ENCODE data around the gene TST.

TST gene

GRCh38 chr22:37019309-37020191, at the start of gene TST, which contains the start of gene MPST:
TSS of gene TST (minus strand) at chr22:37019447. CDS start at chr22:37018732, 715 bp downstream.
TSS of gene MPST (plus strand) at chr22:37019742. CDS start at chr22:37019837, 95 bp downstream.
- peak; percentile 82 for DNase-seq (ENCODE audit: low spot score)

GRCh38 chr22:37068859-37069258, 49.6 kb upstream of the TST start:
- no peak for DNase-seq (ENCODE audit: low spot score)

GRCh38 chr22:37067428-37067827, 48.2 kb upstream of the TST start:
- no peak for DNase-seq (ENCODE audit: low spot score)

DNA sequence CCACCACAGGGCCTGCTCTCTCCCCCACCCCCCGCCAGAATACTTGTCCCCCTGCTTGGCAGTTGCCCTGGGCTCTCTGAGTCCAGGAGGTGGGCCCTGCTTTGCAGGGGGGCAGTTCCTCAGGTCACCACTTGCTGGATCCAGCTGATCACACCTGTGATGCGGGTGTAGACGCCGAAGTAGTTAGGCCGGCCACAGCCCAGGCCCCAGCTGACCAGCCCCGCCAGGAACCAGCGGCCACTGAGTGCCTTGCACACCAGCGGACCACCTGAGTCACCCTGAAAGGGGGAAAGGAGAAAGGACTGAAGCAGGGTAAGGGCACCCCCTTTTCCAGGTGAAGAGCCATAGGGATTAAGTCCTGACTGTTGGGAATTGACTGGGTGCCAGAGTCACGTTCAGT, 46.7 kb upstream of the TST start:
- no peak for DNase-seq (ENCODE audit: low spot score)

DNA sequence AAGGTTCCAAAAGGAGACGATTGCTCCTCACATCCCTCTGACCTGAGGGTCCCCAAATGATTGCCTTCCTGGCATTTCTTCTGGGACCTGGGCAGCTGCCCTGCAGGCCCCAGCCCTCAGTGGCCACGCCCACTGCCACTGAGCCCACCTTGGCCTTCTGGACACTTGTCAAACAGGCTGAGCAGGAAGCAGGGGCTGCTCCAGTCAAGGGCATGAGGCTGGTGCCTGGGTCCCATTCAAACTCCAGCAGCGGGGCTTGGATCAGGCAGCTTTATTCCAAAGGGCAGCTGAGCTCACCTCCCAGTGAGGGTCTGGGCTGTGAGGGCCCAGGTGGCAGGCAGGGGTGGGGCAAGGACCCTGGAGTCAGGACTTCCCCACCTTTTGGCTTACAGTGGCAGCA, 45.9 kb upstream of the TST start:
- no peak for DNase-seq (ENCODE audit: low spot score)

- DNase-seq (ENCODE audit: low spot score) = no peak
Observed at GRCh38 chr22:37064553-37064952, 45.3 kb upstream of the TST start.

DNA sequence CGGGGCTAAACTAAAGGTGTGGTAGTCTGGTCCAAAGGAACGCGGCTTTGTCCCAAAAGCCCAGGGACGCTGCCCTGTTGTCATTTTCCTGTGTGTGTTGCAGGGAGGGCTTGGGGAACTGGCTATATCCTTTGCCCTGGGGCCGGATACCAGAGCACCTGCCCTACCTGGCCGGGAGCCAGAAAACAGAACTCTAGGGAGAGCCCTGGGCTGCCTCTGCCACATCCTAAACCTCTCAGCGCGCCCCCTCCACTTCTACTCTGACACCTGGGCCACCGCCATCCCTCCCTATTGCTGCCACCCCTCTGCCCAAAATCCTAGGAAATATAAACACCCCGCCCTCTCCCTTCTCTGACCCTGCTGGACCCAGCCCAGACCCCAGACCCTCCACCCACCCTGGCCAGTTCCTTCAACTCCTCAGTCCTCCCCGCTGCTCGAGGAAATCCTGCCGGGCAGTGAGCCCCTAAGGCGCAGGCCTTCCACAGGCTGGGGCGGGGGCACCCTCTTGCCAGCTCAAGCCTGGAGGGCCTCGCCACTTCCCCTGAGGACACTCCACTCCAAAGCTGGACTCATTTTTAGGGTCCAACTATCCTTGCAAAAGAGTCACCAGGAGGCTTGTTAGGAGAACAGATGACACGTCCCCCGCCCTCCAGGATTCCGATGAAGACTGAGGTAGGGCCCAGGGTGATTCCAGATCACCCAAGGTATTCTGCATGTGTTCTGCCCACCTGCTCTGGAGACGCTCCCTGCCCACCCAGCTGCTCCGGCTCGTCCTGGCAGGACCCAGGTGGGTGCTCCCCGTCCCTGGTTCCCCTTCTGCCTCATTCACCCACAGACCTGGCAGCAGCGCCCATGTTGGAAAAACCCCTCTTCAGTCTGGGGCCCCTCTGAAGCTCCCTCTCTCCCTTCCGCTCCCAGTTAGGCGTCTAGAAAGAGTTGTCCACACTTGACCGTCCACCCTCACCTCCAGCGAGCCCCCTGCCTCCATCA, 44.5 kb upstream of the TST start:
- DNase-seq (ENCODE audit: low spot score) = no peak

- no peak for DNase-seq (ENCODE audit: low spot score)
Observed at GRCh38 chr22:37062702-37063381, 43.6 kb upstream of the TST start.

GRCh38 chr22:37062376-37062675, 43.1 kb upstream of the TST start:
- DNase-seq (ENCODE audit: low spot score) = no peak

GRCh38 chr22:37061611-37062375, 42.5 kb upstream of the TST start:
- DNase-seq (ENCODE audit: low spot score) = no peak

- no peak for DNase-seq (ENCODE audit: low spot score)
Observed at GRCh38 chr22:37060801-37061610, 41.8 kb upstream of the TST start.

DNA sequence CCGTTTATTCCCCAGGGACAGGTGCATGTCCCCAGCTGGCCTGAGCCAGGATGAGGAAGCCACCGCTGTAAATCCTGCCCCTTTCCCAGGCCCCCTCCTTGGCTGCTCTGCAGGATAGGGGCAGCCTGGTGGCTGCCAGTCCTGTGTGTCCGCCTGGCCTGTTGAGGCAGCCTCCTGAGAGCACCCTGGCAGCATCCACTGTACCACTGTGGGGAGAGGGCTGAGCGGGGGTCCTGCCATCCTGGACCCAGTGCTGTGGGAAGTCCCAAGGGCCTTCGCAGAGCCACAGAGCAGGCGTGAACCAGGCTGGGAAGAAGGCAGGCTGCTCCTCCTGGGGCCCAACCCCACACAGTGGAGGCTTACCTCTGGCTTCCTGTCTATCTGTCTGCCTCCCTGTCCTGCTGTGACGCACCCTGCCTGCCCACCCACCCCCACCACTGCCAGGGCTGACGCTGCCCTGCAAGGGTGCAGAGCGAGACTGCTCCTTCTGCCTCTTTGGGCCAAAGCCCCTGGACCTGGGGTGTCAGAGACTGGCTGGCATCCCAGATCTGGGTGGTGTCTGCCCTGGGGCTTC, 40.7 kb upstream of the TST start:
- no peak for DNase-seq (ENCODE audit: low spot score)

DNA sequence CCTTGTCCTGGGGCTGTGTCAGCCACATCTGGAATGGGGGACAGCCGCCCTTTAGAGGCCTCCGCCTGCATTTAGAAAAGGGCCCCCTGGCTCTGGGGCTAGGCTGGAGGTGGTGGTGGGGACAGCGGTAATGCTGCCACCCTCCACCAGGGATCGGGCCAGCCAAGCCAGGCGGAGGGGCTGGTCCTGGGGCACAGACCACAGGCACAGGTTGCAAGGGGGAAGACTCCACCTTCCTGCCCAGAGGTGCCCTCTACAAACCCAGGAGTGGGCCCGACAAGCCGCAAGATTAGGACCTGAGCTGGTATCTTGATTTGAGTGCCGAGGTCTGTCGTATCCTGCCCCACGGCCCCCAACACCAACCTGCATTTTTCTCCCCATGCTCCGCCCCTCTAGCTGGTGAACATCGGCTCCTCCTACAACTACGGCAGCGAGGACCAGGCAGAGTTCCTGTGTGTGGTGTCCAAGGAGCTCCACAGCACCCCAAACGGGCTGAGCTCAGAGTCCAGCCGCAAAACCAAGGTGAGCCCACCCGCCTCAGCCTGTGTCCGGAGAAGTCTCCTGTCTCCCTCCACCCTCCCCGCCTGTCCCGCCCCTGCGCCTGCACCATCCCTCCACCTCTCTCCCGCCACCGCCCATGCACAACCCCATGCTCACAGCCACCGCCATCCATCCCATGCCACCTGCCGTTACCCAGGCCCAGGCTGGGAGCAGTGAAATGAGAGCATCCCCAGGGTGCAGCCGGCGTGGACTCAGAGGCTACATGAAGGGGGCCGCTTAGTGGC, 39.9 kb upstream of the TST start:
- DNase-seq (ENCODE audit: low spot score) = no peak

DNA sequence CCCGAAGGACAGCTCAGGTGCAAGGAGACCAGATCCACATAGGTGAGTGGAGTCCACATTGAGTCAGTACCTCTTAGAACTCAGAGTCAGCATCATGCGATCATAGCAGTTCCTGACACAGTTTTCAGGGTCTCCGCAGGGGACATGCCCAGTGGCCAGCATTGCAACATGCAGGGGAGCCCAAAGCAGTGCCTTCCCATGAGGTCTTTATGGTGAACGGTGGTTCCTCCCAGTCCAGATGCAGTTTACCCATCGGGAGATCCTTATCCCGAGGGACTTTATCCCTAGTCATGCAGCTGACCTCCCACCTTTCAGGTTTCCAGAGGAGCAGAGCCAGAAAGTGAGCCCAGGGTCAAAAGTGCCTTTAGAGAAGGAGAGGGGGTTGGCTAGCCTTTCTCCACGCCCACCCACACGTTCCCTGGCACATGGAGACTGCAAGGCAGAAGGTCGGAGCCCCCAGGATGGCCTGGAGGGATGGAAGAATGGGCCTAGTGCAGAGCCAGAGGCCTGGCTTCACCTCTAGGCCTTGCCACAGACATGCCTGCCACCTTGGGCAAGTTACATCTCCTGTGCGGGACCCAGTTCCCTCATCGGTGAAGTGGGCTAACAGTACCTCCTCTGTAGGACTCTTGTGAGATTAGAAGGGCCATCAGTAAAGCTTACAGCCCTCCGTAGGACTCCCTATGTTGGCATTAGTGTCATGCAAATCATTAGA, 38.7 kb upstream of the TST start:
- DNase-seq (ENCODE audit: low spot score) = no peak

DNA sequence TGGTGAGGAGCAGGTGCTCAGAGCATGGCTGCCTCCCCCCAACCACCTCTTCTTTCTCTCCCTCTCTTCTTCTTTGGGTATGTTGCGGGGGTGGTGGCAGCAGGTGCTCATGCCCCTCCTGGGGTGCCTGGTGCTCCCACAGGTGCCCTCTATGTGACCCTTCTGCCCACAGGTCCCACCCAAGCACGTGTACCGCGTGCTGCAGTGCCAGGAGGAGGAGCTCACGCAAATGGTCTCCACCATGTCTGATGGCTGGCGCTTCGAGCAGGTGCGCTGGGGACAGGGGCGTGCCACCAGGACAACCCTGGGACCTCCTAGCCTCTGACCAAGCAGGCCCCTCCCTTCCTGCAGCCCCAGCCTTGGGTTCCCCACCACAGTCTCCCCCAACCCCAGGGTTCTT, 38.0 kb upstream of the TST start:
- DNase-seq (ENCODE audit: low spot score) = no peak

DNA sequence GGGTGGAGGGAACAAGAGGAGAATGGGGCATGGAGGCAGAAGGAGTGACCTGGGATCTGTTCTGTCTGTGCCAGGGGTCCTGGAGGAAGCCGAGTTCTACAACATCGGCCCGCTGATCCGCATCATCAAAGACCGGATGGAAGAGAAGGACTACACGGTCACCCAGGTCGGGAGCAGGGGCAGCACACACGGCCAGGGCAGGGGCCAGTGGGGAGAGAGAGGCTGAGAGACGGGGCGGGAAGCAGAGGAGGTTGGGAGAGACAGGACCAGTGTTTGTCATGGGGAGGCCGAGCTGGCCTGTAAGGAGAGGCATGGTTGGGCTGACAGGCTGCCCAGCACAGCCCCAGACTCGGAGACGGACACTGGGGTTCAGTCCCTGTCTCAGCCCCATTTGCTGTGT, 37.0 kb upstream of the TST start:
- no peak for DNase-seq (ENCODE audit: low spot score)

GRCh38 chr22:37054600-37055365, 35.5 kb upstream of the TST start:
- DNase-seq (ENCODE audit: low spot score) = no peak

DNA sequence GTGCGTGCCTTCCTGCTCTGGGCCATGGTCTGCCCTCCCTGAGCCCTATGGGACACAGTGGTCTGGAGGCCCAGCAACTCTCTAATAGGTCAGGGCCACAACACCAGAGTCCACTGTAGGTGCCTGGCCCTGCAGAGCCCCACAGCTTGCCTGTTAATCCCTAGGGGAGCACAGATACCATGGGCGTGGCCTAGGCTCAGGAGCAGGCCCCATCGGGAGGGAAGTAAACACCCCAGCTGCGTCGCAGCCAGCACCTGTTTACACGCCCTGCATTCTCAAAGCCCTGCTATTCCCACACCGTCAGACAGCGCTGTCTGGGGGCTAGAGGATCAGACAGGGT, 34.8 kb upstream of the TST start:
- no peak for DNase-seq (ENCODE audit: low spot score)

All from LoVo (cell line).